GM12878 (cell line): Measurements from ENCODE around the gene LRRC56. TPM values are rescaled to one million over a fixed set of nuclear protein-coding genes. Genes with fewer than 3 reads are reported as not detected.

Experiments used
- BRCA1 ChIP-seq: IDR thresholded peaks from 2 replicates; pipeline ENCODE4 v1.6.1; 2011; ENCODE audit warnings: low read depth, low read length, improper control_type of control experiment
- CHD1 ChIP-seq: IDR thresholded peaks from 2 replicates; pipeline ENCODE4 v1.6.1; 2012; ENCODE audit warnings: low read depth, low read length, improper control_type of control experiment
- E4F1 ChIP-seq: fragments of 450-650 bp; IDR thresholded peaks from 2 replicates; pipeline ENCODE4 v1.6.1; 2018; ENCODE audit warnings: borderline replicate concordance, mild to moderate bottlenecking; ENCODE audit not compliant: partially characterized antibody
- FOXM1 ChIP-seq: IDR thresholded peaks from 2 replicates; pipeline ENCODE4 v1.6.1; 2012; ENCODE audit warnings: low read depth, mild to moderate bottlenecking, inconsistent platforms, low read length, moderate library complexity
- IRF3 ChIP-seq: fragments of 450-650 bp; IDR thresholded peaks from 2 replicates; pipeline ENCODE4 v1.6.1; 2014; ENCODE audit warnings: mild to moderate bottlenecking
- JUNB ChIP-seq: IDR thresholded peaks from 2 replicates; pipeline ENCODE4 v1.6.1; 2016; ENCODE audit warnings: antibody characterized with exemption, mild to moderate bottlenecking
- NR2C1 ChIP-seq: fragments of 450-650 bp; IDR thresholded peaks from 2 replicates; pipeline ENCODE4 v1.6.1; 2017; ENCODE audit warnings: antibody characterized with exemption, mild to moderate bottlenecking, moderate library complexity
- RAD51 ChIP-seq: fragments of 450-650 bp; IDR thresholded peaks from 2 replicates; pipeline ENCODE4 v1.6.1; 2016; ENCODE audit warnings: moderate library complexity, mild to moderate bottlenecking, inconsistent platforms
- RELA ChIP-seq: fragments of 450-650 bp; IDR thresholded peaks from 2 replicates; pipeline ENCODE4 v1.8.0; 2014; ENCODE audit warnings: borderline replicate concordance; ENCODE audit not compliant: partially characterized antibody
- SPI1 ChIP-seq: IDR thresholded peaks from 2 replicates; pipeline ENCODE4 v1.6.1; 2011; ENCODE audit warnings: low read depth, mild to moderate bottlenecking, low read length, moderate library complexity, borderline replicate concordance; ENCODE audit not compliant: insufficient read depth
- SREBF2 ChIP-seq: IDR thresholded peaks from 2 replicates; pipeline ENCODE4 v1.6.1; 2012; ENCODE audit warnings: mild to moderate bottlenecking, low read length
- SUZ12 ChIP-seq: fragments of 200-600 bp; sonication (generic); IDR thresholded peaks from one replicate; pipeline ENCODE4 v1.6.1; 2018; ENCODE audit warnings: antibody characterized with exemption, mild to moderate bottlenecking; ENCODE audit not compliant: unreplicated experiment
- USF2 ChIP-seq: IDR thresholded peaks from 2 replicates; pipeline ENCODE4 v1.6.1; 2011; ENCODE audit warnings: low read depth, low read length, improper control_type of control experiment, borderline replicate concordance
- YBX1 ChIP-seq: fragments of 450-650 bp; IDR thresholded peaks from 2 replicates; pipeline ENCODE4 v1.6.1; 2016; ENCODE audit warnings: antibody characterized with exemption
- ZBTB4 ChIP-seq: fragments of 450-650 bp; formaldehyde crosslinking; IDR thresholded peaks from 2 replicates; pipeline ENCODE4 v1.4.0; 2022; ENCODE audit warnings: mild to moderate bottlenecking, moderate library complexity
- ZBTB40 ChIP-seq: fragments of 450-650 bp; IDR thresholded peaks from 2 replicates; pipeline ENCODE4 v1.6.1; 2016; ENCODE audit warnings: mild to moderate bottlenecking, moderate library complexity, borderline replicate concordance
- polyA plus RNA-seq, 11 experiments: library from polyadenylated mRNA; depleted of rRNA in 4 of 11; unstranded in 6 of 11; stranded (reverse) in 5 of 11; fragments of >200 nt; fragmentation: Nextera tagmentation in 4 of 11; fragmentation: Illumina TruSeq in 1 of 11; extraction: Ambion mirVana in 4 of 11; extraction: Trizol in 1 of 11; gene quantifications; 1 replicate in 1 of 11; 2 replicates in 10 of 11; pipeline versions ENCODE4 v1.2.1 to v1.2.3, GENCODE V29; 2011 to 2016; ENCODE audit warnings: inconsistent platforms in 2 of 11, missing spikeins in 2 of 11, low read depth in 1 of 11
- total RNA-seq, 4 experiments: library from RNA; depleted of rRNA in 3 of 4; stranded (reverse); fragments of >200 nt in 3 of 4; fragmentation: Illumina TruSeq in 1 of 4; extraction: Trizol in 1 of 4; gene quantifications; 2 replicates each; pipeline versions ENCODE4 v1.2.1 to v1.2.3, GENCODE V29; 2013 to 2021

The LRRC56 gene
- total and polyA plus RNA-seq, 10 of the 15 experiments (the other 5 are each of a cell fraction or from before 2014, with no cell fraction given): 0.02 to 1.9 (median 0.75) TPM; not detected in 1

- no peak for TF ChIP-seq IRF3
- TF ChIP-seq BRCA1: no peak
- TF ChIP-seq FOXM1: no peak
- no peak for TF ChIP-seq CHD1
- TF ChIP-seq E4F1: no peak
- peak; percentile 98 for TF ChIP-seq RAD51
- peak; percentile 68 for TF ChIP-seq RELA
- TF ChIP-seq ZBTB4: peak; percentile 95
- TF ChIP-seq SPI1: no peak
- TF ChIP-seq YBX1: no peak
- no peak for TF ChIP-seq SUZ12
- TF ChIP-seq ZBTB40: no peak
- no peak for TF ChIP-seq SREBF2
- peak; percentile 78 for TF ChIP-seq USF2
- TF ChIP-seq NR2C1: peak; percentile 33; the same call in 1 of the 2 replicates
- TF ChIP-seq JUNB: no peak
These were observed 18.7 kb upstream of the LRRC56 start (continued) for GRCh38 chr11:518463-519202.
